ENCODE measurements around the gene NUMBL.

The NUMBL gene

DNA sequence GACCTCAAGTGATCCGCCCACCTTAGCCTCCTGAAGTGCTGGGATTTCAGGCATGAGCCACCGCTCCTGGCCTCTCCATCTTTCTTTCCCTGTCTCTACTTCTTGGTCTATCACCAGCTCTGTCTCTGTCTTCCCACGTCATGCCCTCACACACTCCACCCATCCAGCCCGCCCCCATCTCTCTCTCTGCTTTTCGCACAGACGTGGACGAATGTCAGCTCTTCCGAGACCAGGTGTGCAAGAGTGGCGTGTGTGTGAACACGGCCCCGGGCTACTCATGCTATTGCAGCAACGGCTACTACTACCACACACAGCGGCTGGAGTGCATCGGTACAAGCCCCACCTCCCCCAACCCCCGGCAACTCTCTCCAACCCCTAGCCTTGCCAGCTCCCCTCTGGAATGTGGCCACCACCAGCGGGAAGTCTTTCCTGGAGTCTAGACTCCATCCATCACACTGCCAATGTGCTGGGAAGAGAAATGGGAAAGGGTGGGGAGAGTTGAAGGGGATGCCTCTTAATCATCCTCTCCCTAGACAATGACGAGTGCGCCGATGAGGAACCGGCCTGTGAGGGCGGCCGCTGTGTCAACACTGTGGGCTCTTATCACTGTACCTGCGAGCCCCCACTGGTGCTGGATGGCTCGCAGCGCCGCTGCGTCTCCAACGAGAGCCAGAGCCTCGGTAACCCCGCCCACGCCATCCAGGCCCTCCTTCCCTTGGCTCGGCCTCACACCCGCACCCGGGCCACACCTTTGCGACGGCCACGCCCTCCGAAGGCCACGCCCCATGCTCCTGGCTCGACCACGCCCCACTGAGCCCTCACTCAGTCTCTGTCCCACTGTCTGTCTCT, 66.8 kb downstream of the NUMBL start:
- peaks cover 33 to 47% of the 10 kb centered on the region in 2 donors for H3K36me3 ChIP-seq (ENCODE audit: control insufficient read depth in 2 of 2, insufficient read depth in 2 of 2, low read length in 2 of 2)
- no peak overlapping the region for H3K27ac ChIP-seq (ENCODE audit: low read depth in 2 of 2, low read length in 2 of 2)

DNA sequence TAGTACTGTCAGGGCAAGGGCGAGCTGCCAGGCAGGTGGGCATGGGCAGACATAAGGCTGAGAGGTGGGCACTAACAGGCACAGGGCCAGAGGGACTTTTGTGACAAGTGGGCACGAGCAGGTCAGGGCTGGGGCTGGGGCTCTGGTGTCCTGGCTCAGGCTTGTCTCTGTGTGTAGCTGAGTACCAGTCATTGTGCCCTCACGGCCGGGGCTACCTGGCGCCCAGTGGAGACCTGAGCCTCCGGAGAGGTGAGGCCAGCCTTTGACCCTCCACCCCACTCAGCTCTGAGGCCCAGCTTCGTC, 67.7 kb downstream of the NUMBL start:
- Histone ChIP-seq H3K9ac (ENCODE audit: low read depth in 1 of 2, low read length in 2 of 2) (no peak overlapping the region), H3K27me3 (ENCODE audit: control insufficient read depth in 2 of 2, insufficient read depth in 2 of 2, low read length in 2 of 2) (no peaks in the 10 kb centered on the region), H3K36me3 (ENCODE audit: control insufficient read depth in 2 of 2, insufficient read depth in 2 of 2, low read length in 2 of 2) (peaks cover 33 to 51% of the 10 kb centered on the region in 2 donors), H3K4me3 (ENCODE audit: low read length in 2 of 2) (no peak overlapping the region), H3K27ac (ENCODE audit: low read depth in 2 of 2, low read length in 2 of 2) (no peak overlapping the region), H3K9me3 (ENCODE audit: control insufficient read depth in 2 of 2, low read length in 2 of 2) (no peaks in the 10 kb centered on the region), H3K4me1 (ENCODE audit: control insufficient read depth in 2 of 2, insufficient read depth in 2 of 2, low read length in 2 of 2) (no peaks in the 10 kb centered on the region)

More for the DNA sequence above, 66.8 kb downstream of the NUMBL start:
- Histone ChIP-seq H3K4me1 (ENCODE audit: control insufficient read depth in 2 of 2, insufficient read depth in 2 of 2, low read length in 2 of 2) (no peaks in the 10 kb centered on the region), H3K27me3 (ENCODE audit: control insufficient read depth in 2 of 2, insufficient read depth in 2 of 2, low read length in 2 of 2) (no peaks in the 10 kb centered on the region), H3K4me3 (ENCODE audit: low read length in 2 of 2) (no peak overlapping the region), H3K9me3 (ENCODE audit: control insufficient read depth in 2 of 2, low read length in 2 of 2) (no peaks in the 10 kb centered on the region), H3K9ac (ENCODE audit: low read depth in 1 of 2, low read length in 2 of 2) (no peak overlapping the region)

DNA sequence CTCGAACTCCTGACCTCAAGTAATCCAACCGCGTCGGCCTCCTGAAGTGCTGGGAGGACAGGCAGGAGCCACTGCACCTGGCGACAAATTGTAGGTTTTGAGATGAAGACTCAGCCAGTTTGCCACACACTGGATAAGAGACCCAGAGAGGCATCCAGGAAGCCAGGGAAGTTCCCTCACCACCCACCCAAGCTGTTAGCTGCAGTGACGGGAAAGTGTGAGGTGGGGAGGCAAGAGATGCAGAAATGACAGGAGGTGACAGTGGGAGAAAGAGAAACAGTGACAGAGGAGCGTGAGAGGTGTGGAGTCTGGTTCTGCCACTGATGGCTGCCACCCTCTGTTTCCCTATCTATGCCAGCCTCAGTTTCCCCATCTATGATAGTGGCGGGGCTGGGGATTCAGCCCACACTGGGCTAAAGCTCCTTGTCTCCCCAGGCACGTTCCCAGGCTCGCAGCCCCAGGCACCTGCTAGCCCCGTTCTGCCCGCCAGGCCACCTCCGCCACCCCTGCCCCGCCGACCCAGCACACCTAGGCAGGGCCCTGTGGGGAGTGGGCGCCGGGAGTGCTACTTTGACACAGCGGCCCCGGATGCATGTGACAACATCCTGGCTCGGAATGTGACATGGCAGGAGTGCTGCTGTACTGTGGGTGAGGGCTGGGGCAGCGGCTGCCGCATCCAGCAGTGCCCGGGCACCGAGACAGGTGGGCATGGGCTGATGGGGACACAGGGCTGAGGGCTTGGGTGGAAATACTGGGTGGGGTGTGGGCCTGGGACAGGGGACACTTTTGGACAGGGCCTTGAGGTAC, 68.3 kb downstream of the NUMBL start:
- Histone ChIP-seq H3K4me1 (ENCODE audit: control insufficient read depth in 2 of 2, insufficient read depth in 2 of 2, low read length in 2 of 2) (no peaks in the 10 kb centered on the region), H3K9ac (ENCODE audit: low read depth in 1 of 2, low read length in 2 of 2) (no peak overlapping the region), H3K9me3 (ENCODE audit: control insufficient read depth in 2 of 2, low read length in 2 of 2) (no peaks in the 10 kb centered on the region), H3K27me3 (ENCODE audit: control insufficient read depth in 2 of 2, insufficient read depth in 2 of 2, low read length in 2 of 2) (no peaks in the 10 kb centered on the region), H3K27ac (ENCODE audit: low read depth in 2 of 2, low read length in 2 of 2) (no peak overlapping the region), H3K36me3 (ENCODE audit: control insufficient read depth in 2 of 2, insufficient read depth in 2 of 2, low read length in 2 of 2) (peaks cover 33 to 51% of the 10 kb centered on the region in 2 donors), H3K4me3 (ENCODE audit: low read length in 2 of 2) (no peak overlapping the region)

DNA sequence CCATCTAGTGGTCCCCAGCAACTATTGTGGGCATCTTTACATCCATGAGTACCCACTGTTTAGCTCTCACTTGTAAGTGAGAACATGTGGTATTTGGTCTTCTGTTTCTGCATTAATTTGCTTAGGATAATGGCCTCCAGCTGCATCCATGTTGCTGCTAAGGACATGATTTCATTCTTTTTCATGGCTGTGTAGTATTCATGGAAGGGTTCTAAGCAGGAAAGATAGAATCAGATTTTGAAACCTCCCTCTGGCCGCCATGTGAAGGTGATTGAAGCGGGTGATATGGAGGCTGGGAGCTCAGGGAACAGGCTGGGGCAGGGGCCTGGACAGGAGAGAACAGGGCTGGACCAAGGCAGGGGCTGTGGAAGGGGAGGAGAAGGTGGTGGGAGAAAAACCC, 69.2 kb downstream of the NUMBL start:
- Histone ChIP-seq H3K27ac (ENCODE audit: low read depth in 2 of 2, low read length in 2 of 2) (no peak overlapping the region), H3K9me3 (ENCODE audit: control insufficient read depth in 2 of 2, low read length in 2 of 2) (no peaks in the 10 kb centered on the region), H3K27me3 (ENCODE audit: control insufficient read depth in 2 of 2, insufficient read depth in 2 of 2, low read length in 2 of 2) (no peaks in the 10 kb centered on the region), H3K4me1 (ENCODE audit: control insufficient read depth in 2 of 2, insufficient read depth in 2 of 2, low read length in 2 of 2) (no peaks in the 10 kb centered on the region), H3K4me3 (ENCODE audit: low read length in 2 of 2) (no peak overlapping the region), H3K9ac (ENCODE audit: low read depth in 1 of 2, low read length in 2 of 2) (no peak overlapping the region), H3K36me3 (ENCODE audit: control insufficient read depth in 2 of 2, insufficient read depth in 2 of 2, low read length in 2 of 2) (peaks cover 33 to 48% of the 10 kb centered on the region in 2 donors)

DNA sequence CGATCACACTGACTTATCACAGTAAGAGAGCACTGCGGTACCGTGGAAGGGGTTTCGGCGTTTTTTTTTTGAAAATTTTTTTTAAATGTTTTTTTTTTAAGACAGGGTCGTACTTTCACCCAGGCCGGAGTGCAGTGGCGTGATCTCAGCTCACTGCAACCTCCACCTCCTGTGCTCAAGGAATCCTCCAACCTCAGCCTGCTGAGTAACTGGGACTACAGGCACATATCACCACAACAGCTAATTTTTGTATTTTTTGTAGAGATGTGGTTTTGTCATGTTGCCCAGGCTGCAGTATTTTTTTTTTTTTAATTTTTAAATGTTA, 70.3 kb downstream of the NUMBL start:
- H3K27me3 ChIP-seq (ENCODE audit: control insufficient read depth in 2 of 2, insufficient read depth in 2 of 2, low read length in 2 of 2): no peaks in the 10 kb centered on the region
- H3K36me3 ChIP-seq (ENCODE audit: control insufficient read depth in 2 of 2, insufficient read depth in 2 of 2, low read length in 2 of 2): peaks cover 27 to 37% of the 10 kb centered on the region in 2 donors
- H3K9ac ChIP-seq (ENCODE audit: low read depth in 1 of 2, low read length in 2 of 2): no peak overlapping the region
- peaks cover 0 to 7% of the 10 kb centered on the region in 2 donors for H3K4me1 ChIP-seq (ENCODE audit: control insufficient read depth in 2 of 2, insufficient read depth in 2 of 2, low read length in 2 of 2)
- no peaks in the 10 kb centered on the region for H3K9me3 ChIP-seq (ENCODE audit: control insufficient read depth in 2 of 2, low read length in 2 of 2)
- H3K27ac ChIP-seq (ENCODE audit: low read depth in 2 of 2, low read length in 2 of 2): no peak overlapping the region
- no peak overlapping the region for H3K4me3 ChIP-seq (ENCODE audit: low read length in 2 of 2)

DNA sequence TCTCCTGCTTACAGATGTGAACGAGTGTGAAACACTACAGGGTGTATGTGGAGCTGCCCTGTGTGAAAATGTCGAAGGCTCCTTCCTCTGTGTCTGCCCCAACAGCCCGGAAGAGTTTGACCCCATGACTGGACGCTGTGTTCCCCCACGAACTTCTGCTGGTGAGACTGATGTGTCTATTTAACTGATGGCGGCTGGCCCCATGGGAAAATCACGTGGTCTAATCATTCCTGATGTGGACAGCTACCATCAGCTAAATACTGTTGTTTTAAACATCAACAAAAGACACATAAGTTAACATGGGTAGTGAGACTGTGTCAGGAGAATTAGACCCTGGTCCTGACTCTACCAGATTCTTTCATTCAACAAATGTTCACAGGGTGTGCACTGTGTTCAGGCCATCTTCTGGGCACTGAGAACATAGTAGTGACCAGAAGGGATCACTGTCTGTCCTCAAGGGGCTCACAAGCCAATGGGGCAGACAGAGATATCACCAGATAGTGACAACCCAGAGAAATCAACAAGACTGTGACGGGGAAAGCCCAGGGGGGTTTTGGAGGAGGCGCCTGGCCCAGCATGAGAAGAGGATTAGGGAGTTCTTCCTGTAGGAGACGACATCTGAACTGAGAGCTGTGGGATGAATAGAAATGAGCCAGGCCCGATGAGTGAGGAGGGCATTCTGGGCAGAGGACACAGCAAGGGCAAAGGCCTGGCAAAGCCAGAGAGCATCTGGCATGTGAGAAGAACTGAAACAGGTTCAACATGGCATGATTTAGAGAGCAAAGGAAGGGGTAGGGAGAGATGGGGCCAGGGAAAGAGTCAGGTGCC, 70.9 kb downstream of the NUMBL start:
- H3K9me3 ChIP-seq (ENCODE audit: control insufficient read depth in 2 of 2, low read length in 2 of 2): no peaks in the 10 kb centered on the region
- peaks cover 27 to 37% of the 10 kb centered on the region in 2 donors for H3K36me3 ChIP-seq (ENCODE audit: control insufficient read depth in 2 of 2, insufficient read depth in 2 of 2, low read length in 2 of 2)
- H3K27me3 ChIP-seq (ENCODE audit: control insufficient read depth in 2 of 2, insufficient read depth in 2 of 2, low read length in 2 of 2): no peaks in the 10 kb centered on the region
- H3K4me1 ChIP-seq (ENCODE audit: control insufficient read depth in 2 of 2, insufficient read depth in 2 of 2, low read length in 2 of 2): peaks cover 0 to 8% of the 10 kb centered on the region in 2 donors
- H3K27ac ChIP-seq (ENCODE audit: low read depth in 2 of 2, low read length in 2 of 2): no peak overlapping the region
- no peak overlapping the region for H3K4me3 ChIP-seq (ENCODE audit: low read length in 2 of 2)
- H3K9ac ChIP-seq (ENCODE audit: low read depth in 1 of 2, low read length in 2 of 2): no peak overlapping the region

DNA sequence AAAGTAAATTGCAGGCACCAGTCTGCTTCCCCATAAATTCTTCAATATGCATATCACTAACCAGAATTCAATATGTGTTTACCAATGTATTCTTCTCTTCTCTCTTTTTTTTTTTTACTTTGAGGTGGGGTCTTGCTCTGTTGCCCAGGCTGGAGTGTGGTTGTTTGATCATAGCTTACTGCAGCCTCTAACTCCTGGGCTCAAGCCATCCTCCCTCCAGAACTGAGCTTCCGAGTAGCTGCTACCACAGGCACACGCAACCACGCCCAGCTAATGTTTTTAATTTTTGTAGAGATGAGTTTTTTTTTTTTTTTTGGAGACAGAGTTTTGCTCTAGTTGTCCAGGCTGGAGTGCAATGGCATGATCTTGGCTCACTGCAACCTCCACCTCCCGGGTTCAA, 72.5 kb downstream of the NUMBL start:
- Histone ChIP-seq H3K36me3 (ENCODE audit: control insufficient read depth in 2 of 2, insufficient read depth in 2 of 2, low read length in 2 of 2) (peaks cover 27 to 32% of the 10 kb centered on the region in 2 donors), H3K9ac (ENCODE audit: low read depth in 1 of 2, low read length in 2 of 2) (no peak overlapping the region), H3K27ac (ENCODE audit: low read depth in 2 of 2, low read length in 2 of 2) (no peak overlapping the region), H3K4me1 (ENCODE audit: control insufficient read depth in 2 of 2, insufficient read depth in 2 of 2, low read length in 2 of 2) (peaks cover 0 to 13% of the 10 kb centered on the region in 2 donors), H3K4me3 (ENCODE audit: low read length in 2 of 2) (no peak overlapping the region), H3K9me3 (ENCODE audit: control insufficient read depth in 2 of 2, low read length in 2 of 2) (no peaks in the 10 kb centered on the region), H3K27me3 (ENCODE audit: control insufficient read depth in 2 of 2, insufficient read depth in 2 of 2, low read length in 2 of 2) (no peaks in the 10 kb centered on the region)

DNA sequence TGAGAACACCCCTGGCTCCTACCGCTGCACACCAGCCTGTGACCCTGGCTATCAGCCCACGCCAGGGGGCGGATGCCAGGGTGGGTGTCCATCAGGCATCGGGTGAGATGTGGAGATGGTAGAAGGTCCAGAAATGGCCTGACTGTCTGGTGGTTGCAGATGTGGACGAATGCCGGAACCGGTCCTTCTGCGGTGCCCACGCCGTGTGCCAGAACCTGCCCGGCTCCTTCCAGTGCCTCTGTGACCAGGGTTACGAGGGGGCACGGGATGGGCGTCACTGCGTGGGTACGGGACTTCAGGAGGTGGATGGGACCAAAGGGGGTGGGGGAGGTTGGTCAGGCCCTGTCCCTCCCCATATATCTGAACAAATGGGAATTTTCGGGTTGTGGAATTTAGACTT, 73.5 kb downstream of the NUMBL start:
- H3K4me3 ChIP-seq (ENCODE audit: low read length in 2 of 2): no peak overlapping the region
- no peaks in the 10 kb centered on the region for H3K27me3 ChIP-seq (ENCODE audit: control insufficient read depth in 2 of 2, insufficient read depth in 2 of 2, low read length in 2 of 2)
- H3K9ac ChIP-seq (ENCODE audit: low read depth in 1 of 2, low read length in 2 of 2): no peak overlapping the region
- H3K36me3 ChIP-seq (ENCODE audit: control insufficient read depth in 2 of 2, insufficient read depth in 2 of 2, low read length in 2 of 2): peaks cover 19 to 27% of the 10 kb centered on the region in 2 donors
- peaks cover 0 to 13% of the 10 kb centered on the region in 2 donors for H3K4me1 ChIP-seq (ENCODE audit: control insufficient read depth in 2 of 2, insufficient read depth in 2 of 2, low read length in 2 of 2)
- no peak overlapping the region for H3K27ac ChIP-seq (ENCODE audit: low read depth in 2 of 2, low read length in 2 of 2)
- H3K9me3 ChIP-seq (ENCODE audit: control insufficient read depth in 2 of 2, low read length in 2 of 2): no peaks in the 10 kb centered on the region

DNA sequence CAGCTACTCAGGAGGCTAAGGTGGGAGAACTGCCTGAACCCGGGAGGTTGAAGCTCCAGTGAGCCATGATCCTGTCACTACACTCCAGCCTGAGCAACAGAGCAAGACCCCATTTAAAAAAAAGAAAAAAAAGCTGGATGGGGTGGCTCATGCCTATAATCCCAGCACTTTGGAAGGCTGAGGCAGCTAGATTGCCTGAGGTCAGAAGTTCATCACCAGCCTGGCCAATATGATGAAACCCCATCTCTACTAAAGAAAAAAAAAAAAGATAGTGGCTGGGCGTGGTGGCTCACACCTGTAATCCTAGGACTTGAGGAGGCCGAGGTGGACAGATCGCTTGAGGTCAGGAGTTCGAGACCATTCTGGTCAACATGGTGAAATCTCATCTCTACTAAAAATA, 74.3 kb downstream of the NUMBL start:
- no peak overlapping the region for H3K27ac ChIP-seq (ENCODE audit: low read depth in 2 of 2, low read length in 2 of 2)
- H3K9ac ChIP-seq (ENCODE audit: low read depth in 1 of 2, low read length in 2 of 2): no peak overlapping the region
- peaks cover 13 to 21% of the 10 kb centered on the region in 2 donors for H3K36me3 ChIP-seq (ENCODE audit: control insufficient read depth in 2 of 2, insufficient read depth in 2 of 2, low read length in 2 of 2)
- peaks cover 2 to 19% of the 10 kb centered on the region in 2 donors for H3K4me1 ChIP-seq (ENCODE audit: control insufficient read depth in 2 of 2, insufficient read depth in 2 of 2, low read length in 2 of 2)
- no peak overlapping the region for H3K4me3 ChIP-seq (ENCODE audit: low read length in 2 of 2)
- H3K27me3 ChIP-seq (ENCODE audit: control insufficient read depth in 2 of 2, insufficient read depth in 2 of 2, low read length in 2 of 2): no peaks in the 10 kb centered on the region
- no peaks in the 10 kb centered on the region for H3K9me3 ChIP-seq (ENCODE audit: control insufficient read depth in 2 of 2, low read length in 2 of 2)

Data from mucosa of rectum (tissue), 2 donors.